Mesenchymal stem cell (in vitro differentiated cells and primary cell): Measurements from ENCODE around the gene CERS2.
A peak's percentile ranks its signal among the peaks of the same experiment; 100 is the strongest.

Experiments
- DNase-seq: peaks from one replicate; pipeline ENCODE4 v3.0.0-alpha.2; 2013
- H2AFZ ChIP-seq: one replicate; pipeline ENCODE4 v1.6.1; 2013; ENCODE audit warnings: low read depth, mild to moderate bottlenecking, control low read depth, inconsistent platforms, low read length, moderate library complexity
- H2AK5ac ChIP-seq: 2 replicates; pipeline ENCODE4 v1.6.1; 2013; ENCODE audit warnings: low read length, moderate library complexity, mild to moderate bottlenecking, inconsistent platforms; ENCODE audit not compliant: severe bottlenecking
- H2BK120ac ChIP-seq: one replicate; pipeline ENCODE4 v1.6.1; 2013; ENCODE audit warnings: low read depth, mild to moderate bottlenecking, inconsistent platforms, low read length, moderate library complexity
- H2BK12ac ChIP-seq, 2 experiments: one replicate each; pipeline ENCODE4 v1.6.1; 2013; ENCODE audit warnings: inconsistent platforms in 2 of 2, low read length in 2 of 2, mild to moderate bottlenecking in 2 of 2, moderate library complexity in 2 of 2, control low read depth in 1 of 2
- H2BK15ac ChIP-seq: one replicate; pipeline ENCODE4 v1.6.1; 2013; ENCODE audit warnings: mild to moderate bottlenecking, low read depth, inconsistent platforms; ENCODE audit not compliant: poor library complexity, severe bottlenecking
- H2BK5ac ChIP-seq: 2 replicates; pipeline ENCODE4 v1.6.1; 2013; ENCODE audit warnings: low read depth, mild to moderate bottlenecking, low read length, control low read depth, inconsistent platforms; ENCODE audit not compliant: poor library complexity, severe bottlenecking
- H3K14ac ChIP-seq, 2 experiments: one replicate each; pipeline ENCODE4 v1.6.1; 2013; ENCODE audit warnings: inconsistent platforms in 2 of 2, low read length in 2 of 2, control low read depth in 1 of 2, mild to moderate bottlenecking in 1 of 2, moderate library complexity in 1 of 2
- H3K18ac ChIP-seq, 2 experiments: one replicate each; pipeline ENCODE4 v1.6.1; 2013; ENCODE audit warnings: inconsistent platforms in 2 of 2, low read length in 2 of 2, control low read depth in 1 of 2, low read depth in 1 of 2, mild to moderate bottlenecking in 1 of 2
- H3K23ac ChIP-seq, 2 experiments: one replicate each; pipeline ENCODE4 v1.6.1; 2013; ENCODE audit warnings: inconsistent platforms in 2 of 2, low read length in 2 of 2, mild to moderate bottlenecking in 2 of 2, moderate library complexity in 2 of 2, control low read depth in 1 of 2
- H3K27ac ChIP-seq: 2 replicates; pipeline ENCODE4 v1.5.1; 2013; ENCODE audit warnings: mild to moderate bottlenecking, moderate library complexity, low read length, control low read depth, inconsistent platforms; ENCODE audit not compliant: poor library complexity, severe bottlenecking
- H3K27me3 ChIP-seq, 2 experiments: 2 replicates each; pipeline versions ENCODE4 v1.6.1 to v1.7.0; 2013; ENCODE audit warnings: low read length in 2 of 2, mild to moderate bottlenecking in 2 of 2, moderate library complexity in 2 of 2, control low read depth in 1 of 2, inconsistent platforms in 1 of 2; ENCODE audit not compliant: control insufficient read depth in 1 of 2, insufficient read depth in 1 of 2
- H3K36me3 ChIP-seq, 2 experiments: 2 replicates each; pipeline versions ENCODE4 v1.6.1 to v1.7.0; 2013; ENCODE audit warnings: low read length in 2 of 2, control low read depth in 1 of 2, inconsistent platforms in 1 of 2, low read depth in 1 of 2, mild to moderate bottlenecking in 1 of 2; ENCODE audit not compliant: insufficient read depth in 2 of 2, control insufficient read depth in 1 of 2
- H3K4ac ChIP-seq, 2 experiments: one replicate each; pipeline ENCODE4 v1.6.1; 2013; ENCODE audit warnings: inconsistent platforms in 2 of 2, low read length in 2 of 2, mild to moderate bottlenecking in 2 of 2, moderate library complexity in 2 of 2, control low read depth in 1 of 2, low read depth in 1 of 2
- H3K4me1 ChIP-seq: 2 replicates; pipeline ENCODE4 v1.6.1; 2013; ENCODE audit warnings: low read depth, low read length, control low read depth; ENCODE audit not compliant: control insufficient read depth, insufficient read depth
- H3K4me2 ChIP-seq: 2 replicates; pipeline ENCODE4 v1.6.1; 2013; ENCODE audit warnings: low read length, mild to moderate bottlenecking, inconsistent platforms; ENCODE audit not compliant: poor library complexity, severe bottlenecking
- H3K4me3 ChIP-seq, 2 experiments: 2 replicates each; pipeline versions ENCODE4 v1.5.1 to v1.7.0; 2013; ENCODE audit warnings: low read length in 2 of 2, mild to moderate bottlenecking in 2 of 2, control low read depth in 1 of 2, low read depth in 1 of 2; ENCODE audit not compliant: insufficient read depth in 1 of 2
- H3K79me1 ChIP-seq: replicated peaks from 2 replicates; pipeline ENCODE4 v1.6.1; 2013; ENCODE audit warnings: mild to moderate bottlenecking, control low read depth, low read length, inconsistent platforms; ENCODE audit not compliant: poor library complexity, severe bottlenecking
- H3K9ac ChIP-seq: 2 replicates; pipeline ENCODE4 v1.7.0; 2013; ENCODE audit warnings: mild to moderate bottlenecking, low read length, moderate library complexity
- H3K9me3 ChIP-seq: 2 replicates; pipeline ENCODE4 v1.7.0; 2013; ENCODE audit warnings: mild to moderate bottlenecking, low read length; ENCODE audit not compliant: control insufficient read depth
- H4K8ac ChIP-seq: one replicate; pipeline ENCODE4 v1.6.1; 2013; ENCODE audit warnings: inconsistent platforms, mild to moderate bottlenecking, low read length, moderate library complexity
- H4K91ac ChIP-seq: one replicate; pipeline ENCODE4 v1.6.1; 2013; ENCODE audit warnings: mild to moderate bottlenecking, low read length, inconsistent platforms
- WGBS: methylation state at CpG from one replicate; pipeline ENCODE4 v1.1.7; 2013; ENCODE audit warnings: mixed read lengths; 5-methylcytosine and 5-hydroxymethylcytosine counted together

The CERS2 gene

DNA sequence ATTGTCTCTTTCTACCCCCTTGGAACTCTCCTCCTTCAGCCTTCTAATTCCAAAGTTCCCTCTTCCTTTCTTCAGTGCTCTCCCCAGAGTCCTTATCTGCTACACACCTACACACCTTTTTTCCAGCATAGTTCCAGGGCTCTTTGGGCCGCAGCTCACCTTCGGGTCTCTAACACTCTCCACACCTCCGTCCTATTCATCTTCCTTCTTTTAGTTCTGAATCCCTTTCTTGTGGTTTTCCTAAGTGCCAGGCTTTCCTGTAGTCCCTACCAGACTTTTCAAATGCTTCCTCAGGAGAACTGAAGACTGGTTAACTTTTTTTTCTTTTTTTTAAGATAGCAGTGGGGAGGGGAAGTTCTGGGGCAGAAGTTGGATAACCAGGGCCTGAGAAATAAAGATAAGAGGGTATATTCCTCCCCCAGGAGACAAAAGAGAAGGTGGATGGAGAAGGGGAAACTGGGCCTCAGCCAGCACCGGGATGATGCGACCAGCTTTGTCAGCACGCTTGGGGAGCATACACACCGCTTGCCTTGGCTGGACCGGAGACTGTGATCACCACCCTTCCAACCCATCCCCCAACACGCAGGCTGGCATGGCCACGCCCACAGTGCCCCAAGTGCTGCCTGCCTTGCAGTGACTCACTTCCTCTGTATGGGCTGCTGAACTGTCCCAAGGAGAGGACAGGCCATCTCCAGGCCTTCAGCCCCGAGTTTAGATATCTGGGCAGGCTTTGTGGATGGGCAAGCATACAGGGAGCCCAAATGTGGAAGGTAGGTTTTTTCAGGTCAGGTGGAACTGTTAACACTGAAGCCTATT lies 2.5 kb upstream of the CERS2 start:
- Histone ChIP-seq H3K27ac (peak overlapping the region; percentile 52), H3K4me2 (peak overlapping the region; percentile 2), H2BK15ac (no peak overlapping the region), H3K27me3 (no peaks in the 10 kb centered on the region), H4K8ac (peak overlapping the region; percentile 99), H3K9me3 (no peaks in the 10 kb centered on the region), H3K79me1 (no peaks in the 10 kb centered on the region), H2AK5ac (peak overlapping the region; percentile 69), H3K4ac (peak overlapping the region; percentile 75 to 77), H3K23ac (no peak overlapping the region), H3K4me1 (peaks cover 36% of the 10 kb centered on the region), H2BK5ac (no peak overlapping the region), H3K18ac (peak overlapping the region; percentile 44 to 88), H2BK120ac (peak overlapping the region; percentile 22), H3K4me3 (no peak overlapping the region), H2AFZ (peak overlapping the region; percentile 7), H3K14ac (no peak overlapping the region), H3K36me3 (no peaks in the 10 kb centered on the region), H2BK12ac (peak overlapping the region; percentile 56 to 97), H4K91ac (peak overlapping the region; percentile 99), H3K9ac (no peak overlapping the region)
- WGBS = 25% methylated on average over 11 of the region's 11 CpGs
- peak; percentile 58 for DNase-seq

DNA sequence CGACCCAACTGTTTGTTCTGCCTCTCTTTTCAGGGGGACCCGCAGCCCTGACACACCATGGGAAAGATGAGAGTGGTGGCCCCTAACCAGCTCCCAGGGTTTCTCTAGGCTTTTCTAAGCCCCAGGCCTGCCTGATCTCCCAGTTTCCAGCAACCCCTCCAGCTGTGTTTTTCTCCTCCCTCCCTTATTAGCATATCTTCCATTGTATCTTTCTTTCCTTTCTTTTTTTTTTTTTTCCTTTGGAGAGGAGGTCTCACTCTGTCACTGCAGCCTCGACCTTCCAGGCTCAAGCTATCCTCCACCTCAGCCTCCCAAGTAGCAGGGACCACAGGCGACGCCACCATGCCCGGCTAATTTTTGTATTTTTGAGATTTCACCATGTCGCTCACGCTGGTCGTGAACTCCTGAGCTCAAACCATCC lies 1.8 kb upstream of the CERS2 start:
- H4K8ac ChIP-seq = peak overlapping the region; percentile 45
- no peak overlapping the region for H2AFZ ChIP-seq
- no peak overlapping the region for H3K4me3 ChIP-seq
- H3K23ac ChIP-seq = no peak overlapping the region
- 92% methylated on average over 9 of the region's 9 CpGs for WGBS
- peak overlapping the region; percentile 73 for H2BK15ac ChIP-seq
- H2BK120ac ChIP-seq = no peak overlapping the region
- no peak overlapping the region for H2BK5ac ChIP-seq
- no peak overlapping the region for H3K27ac ChIP-seq
- H3K36me3 ChIP-seq = no peaks in the 10 kb centered on the region
- H3K18ac ChIP-seq = no peak overlapping the region
- no peak overlapping the region for H3K14ac ChIP-seq
- H3K4me2 ChIP-seq = no peak overlapping the region
- H3K79me1 ChIP-seq = no peaks in the 10 kb centered on the region
- H3K27me3 ChIP-seq = no peaks in the 10 kb centered on the region
- no peaks in the 10 kb centered on the region for H3K9me3 ChIP-seq
- H3K9ac ChIP-seq = no peak overlapping the region
- H2AK5ac ChIP-seq = peak overlapping the region; percentile 10
- H3K4me1 ChIP-seq = peaks cover 36% of the 10 kb centered on the region
- no peak overlapping the region for H4K91ac ChIP-seq
- peak overlapping the region; percentile 51 to 70 for H2BK12ac ChIP-seq
- H3K4ac ChIP-seq = peak overlapping the region in 1 of 2 experiments; percentile 29
- no peak for DNase-seq

DNA sequence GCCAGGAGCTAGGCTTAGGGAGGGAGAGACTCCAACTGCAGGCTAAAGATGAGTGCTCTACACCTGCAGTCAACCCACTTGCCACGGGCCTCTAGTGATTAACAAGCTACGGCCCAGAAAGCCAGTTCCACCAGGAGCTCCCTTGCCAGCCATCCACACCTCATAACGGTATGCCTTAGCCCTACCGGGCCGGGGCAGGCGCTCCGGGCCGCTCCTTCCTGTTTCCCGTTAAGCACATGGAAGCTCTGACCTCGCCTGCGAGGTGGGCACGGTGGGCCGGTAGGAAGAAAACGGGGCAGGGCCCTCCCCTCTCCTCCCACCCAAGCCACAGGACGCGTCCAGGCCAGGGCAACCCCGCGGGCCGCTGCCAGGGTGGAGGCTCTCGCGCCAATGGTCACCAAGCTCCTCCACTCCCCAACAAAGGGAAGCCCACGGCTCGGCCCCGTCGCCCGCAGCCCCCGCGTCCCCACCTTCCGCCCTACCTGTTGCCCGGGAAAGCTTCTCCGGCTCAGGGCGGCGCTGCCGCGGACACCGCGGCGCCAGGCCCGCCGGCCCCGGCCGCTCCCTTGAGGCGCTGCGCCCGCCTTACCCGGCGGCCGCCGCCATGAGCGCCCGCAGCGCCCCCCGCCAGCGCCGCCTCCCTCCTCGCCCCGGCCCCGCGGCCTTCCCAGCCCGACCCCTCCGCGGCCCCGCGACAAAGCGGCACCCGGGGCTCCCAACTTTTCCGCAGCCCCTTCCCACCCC lies 627 bp downstream of the CERS2 start:
- Histone ChIP-seq H3K79me1 (no peaks in the 10 kb centered on the region), H3K27ac (peak overlapping the region; percentile 88), H4K91ac (peak overlapping the region; percentile 90), H3K27me3 (no peaks in the 10 kb centered on the region), H2AK5ac (peak overlapping the region; percentile 37), H3K4ac (peak overlapping the region; percentile 96 to 99), H2BK120ac (peak overlapping the region; percentile 99), H2BK12ac (peak overlapping the region in 1 of 2 experiments; percentile 29), H3K23ac (peak overlapping the region; percentile 83 to 87), H3K9ac (peak overlapping the region; percentile 96), H3K4me3 (peak overlapping the region; percentile 84 to 97), H4K8ac (peak overlapping the region; percentile 94), H3K9me3 (no peaks in the 10 kb centered on the region), H3K18ac (peak overlapping the region; percentile 93 to 94), H2AFZ (no peak overlapping the region), H3K4me1 (peaks cover 42% of the 10 kb centered on the region), H2BK15ac (peak overlapping the region; percentile 95), H2BK5ac (peak overlapping the region; percentile 96), H3K36me3 (peaks cover 0 to 1% of the 10 kb centered on the region in 2 experiments), H3K14ac (peak overlapping the region; percentile 88 to 91), H3K4me2 (peak overlapping the region; percentile 85)
- WGBS = 2% methylated on average over 37 of the region's 67 CpGs
- DNase-seq = peak; percentile 23
